Measurements from ENCODE around the gene HTR3A.
A peak's percentile ranks its signal among the peaks of the same experiment; 100 is the strongest.

Gene HTR3A

DNA sequence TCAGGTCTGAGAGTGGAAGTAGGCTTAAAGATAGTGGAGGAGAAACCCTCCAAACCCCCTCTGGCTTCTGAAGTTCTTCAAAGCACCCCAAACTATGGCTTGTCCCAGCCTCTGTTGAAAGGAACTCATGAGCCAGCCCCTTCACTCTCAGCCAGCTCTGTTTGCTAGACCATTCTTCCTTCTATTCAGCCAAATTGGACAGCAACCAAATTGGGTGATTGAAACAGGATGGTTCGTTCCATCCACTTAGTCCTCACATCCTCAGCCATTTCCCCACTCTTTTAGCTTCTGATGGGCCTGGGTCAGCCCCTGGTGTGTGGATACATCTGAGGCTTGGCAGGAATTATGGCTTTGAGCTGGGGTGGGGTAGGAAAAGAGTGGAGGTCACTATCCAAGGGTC is 4.5 kb downstream of the HTR3A start:
- no peak for DNase-seq (ENCODE audit: low read depth in 3 of 3)

- DNase-seq (ENCODE audit: low read depth in 3 of 3), result no peak
Observed at GRCh38 chr11:113980785-113981184, 5.9 kb downstream of the HTR3A start.

DNA sequence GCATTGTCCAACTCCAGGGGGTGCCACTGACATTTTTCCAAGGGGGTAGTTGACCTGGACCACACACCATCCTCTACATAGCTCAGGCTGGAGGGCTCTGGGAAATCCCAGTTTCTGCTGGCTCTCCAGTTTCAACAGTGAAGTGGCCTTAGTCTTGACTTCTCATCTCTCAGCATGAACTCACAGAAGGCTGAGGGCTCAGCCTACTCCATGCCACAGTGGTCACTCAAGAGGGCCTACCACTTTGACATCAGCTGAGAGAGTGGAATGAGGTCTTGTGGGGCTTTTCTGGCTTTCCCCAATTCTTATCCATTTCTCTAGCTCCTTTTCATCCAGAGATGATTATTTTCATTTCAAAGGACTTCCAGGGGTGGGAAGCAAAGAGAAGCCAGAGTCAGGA is 7.4 kb downstream of the HTR3A start:
- DNase-seq (ENCODE audit: low read depth in 3 of 3), result no peak

DNA sequence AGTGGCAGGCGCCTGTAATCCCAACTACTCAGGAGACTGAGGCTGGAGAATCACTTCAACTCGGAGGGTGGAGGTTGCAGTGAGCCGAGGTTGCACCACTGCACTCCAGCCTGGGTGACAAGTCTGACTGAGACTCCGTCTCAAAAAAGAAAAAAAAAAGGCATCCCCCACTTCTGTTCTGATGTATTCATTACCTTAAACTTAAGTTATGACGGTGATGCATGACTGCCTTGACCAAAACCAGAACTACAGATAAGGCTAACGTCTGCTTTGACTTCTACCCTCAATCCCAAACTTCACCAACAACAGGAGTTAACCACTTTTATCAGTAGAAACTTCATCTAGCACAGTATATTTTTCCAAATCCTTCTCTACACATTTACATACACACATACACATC is 9.9 kb downstream of the HTR3A start:
- DNase-seq (ENCODE audit: low read depth in 3 of 3), result no peak

GRCh38 chr11:113985906-113986305 is 11.0 kb downstream of the HTR3A start:
- DNase-seq (ENCODE audit: low read depth in 3 of 3), result no peak

DNA sequence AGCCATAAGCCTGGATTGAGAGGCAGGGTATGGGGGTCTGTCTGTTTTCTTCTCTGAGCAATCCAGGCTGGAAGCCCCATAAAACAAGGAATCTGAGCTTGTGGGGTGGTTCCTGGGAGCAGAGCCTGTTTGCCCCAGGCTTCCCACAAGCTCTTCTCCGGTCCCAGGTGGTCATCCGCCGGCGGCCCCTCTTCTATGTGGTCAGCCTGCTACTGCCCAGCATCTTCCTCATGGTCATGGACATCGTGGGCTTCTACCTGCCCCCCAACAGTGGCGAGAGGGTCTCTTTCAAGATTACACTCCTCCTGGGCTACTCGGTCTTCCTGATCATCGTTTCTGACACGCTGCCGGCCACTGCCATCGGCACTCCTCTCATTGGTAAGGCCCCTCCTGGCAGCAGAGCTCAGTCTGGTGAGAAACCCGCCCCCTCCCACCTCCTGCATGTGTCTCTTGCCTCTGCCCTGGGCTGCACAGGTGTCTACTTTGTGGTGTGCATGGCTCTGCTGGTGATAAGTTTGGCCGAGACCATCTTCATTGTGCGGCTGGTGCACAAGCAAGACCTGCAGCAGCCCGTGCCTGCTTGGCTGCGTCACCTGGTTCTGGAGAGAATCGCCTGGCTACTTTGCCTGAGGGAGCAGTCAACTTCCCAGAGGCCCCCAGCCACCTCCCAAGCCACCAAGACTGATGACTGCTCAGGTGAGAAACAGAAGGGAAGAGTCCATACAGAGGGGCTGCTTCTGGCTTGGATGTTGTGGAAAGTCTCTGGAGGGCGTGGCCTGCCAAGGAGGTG is 11.6 kb downstream of the HTR3A start:
- DNase-seq (ENCODE audit: low read depth in 3 of 3), result no peak

GRCh38 chr11:113989381-113989780 is 14.5 kb downstream of the HTR3A start:
- no peak for DNase-seq (ENCODE audit: low read depth in 3 of 3)

DNA sequence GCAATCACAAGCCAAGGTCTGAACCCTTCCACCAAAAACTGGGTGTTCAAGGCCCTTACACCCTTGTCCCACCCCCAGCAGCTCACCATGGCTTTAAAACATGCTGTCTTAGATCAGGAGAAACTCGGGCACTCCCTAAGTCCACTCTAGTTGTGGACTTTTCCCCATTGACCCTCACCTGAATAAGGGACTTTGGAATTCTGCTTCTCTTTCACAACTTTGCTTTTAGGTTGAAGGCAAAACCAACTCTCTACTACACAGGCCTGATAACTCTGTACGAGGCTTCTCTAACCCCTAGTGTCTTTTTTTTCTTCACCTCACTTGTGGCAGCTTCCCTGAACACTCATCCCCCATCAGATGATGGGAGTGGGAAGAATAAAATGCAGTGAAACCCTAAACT is 15.0 kb downstream of the HTR3A start:
- DNase-seq (ENCODE audit: low read depth in 3 of 3), result no peak

GRCh38 chr11:113991170-113991569 is 16.3 kb downstream of the HTR3A start:
- no peak for DNase-seq (ENCODE audit: low read depth in 3 of 3)

GRCh38 chr11:113991718-113992458 is 17.0 kb downstream of the HTR3A start:
- DNase-seq (ENCODE audit: low read depth in 3 of 3), result no peak

DNA sequence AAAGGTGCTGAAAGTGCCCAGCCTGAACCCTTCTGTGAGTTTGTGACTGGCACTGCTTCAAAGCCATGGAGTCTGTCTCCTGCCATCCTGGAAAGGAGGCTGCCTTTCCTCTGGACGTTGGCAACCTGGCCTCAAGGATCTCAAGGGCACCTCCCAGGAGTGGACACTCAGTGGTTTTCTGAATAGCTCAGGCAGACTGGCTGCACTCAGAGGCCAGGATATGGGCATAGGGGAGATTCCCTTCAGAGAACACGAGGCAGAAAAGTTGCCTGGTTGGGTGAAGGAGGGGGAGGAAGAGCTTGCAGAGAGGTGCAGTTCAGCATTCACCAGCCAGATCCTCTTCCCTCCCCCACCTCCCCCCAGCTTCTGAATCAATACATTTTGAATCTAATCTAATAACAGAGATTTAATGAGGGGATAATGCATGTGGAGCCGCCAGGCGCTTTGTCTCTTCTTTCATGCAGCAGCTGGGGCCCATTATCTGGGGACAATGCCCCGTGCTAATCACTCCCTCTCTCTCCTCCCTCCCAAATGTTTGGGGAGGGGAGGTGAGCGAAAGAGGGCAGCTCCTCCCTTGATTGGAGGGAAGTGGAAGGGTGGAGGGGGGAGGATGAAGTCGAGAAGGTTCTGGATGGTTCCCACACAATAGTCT is 17.7 kb downstream of the HTR3A start:
- no peak for DNase-seq (ENCODE audit: low read depth in 3 of 3)

- DNase-seq (ENCODE audit: low read depth in 3 of 3), result peak in 1 of 3 experiments; percentile 8
Observed at GRCh38 chr11:113994077-113994954, 19.4 kb downstream of the HTR3A start.

GRCh38 chr11:113997473-113997872 is 22.6 kb downstream of the HTR3A start:
- no peak for DNase-seq (ENCODE audit: low read depth in 3 of 3)

GRCh38 chr11:113998574-113998973 is 23.7 kb downstream of the HTR3A start:
- DNase-seq (ENCODE audit: low read depth in 3 of 3), result no peak

DNA sequence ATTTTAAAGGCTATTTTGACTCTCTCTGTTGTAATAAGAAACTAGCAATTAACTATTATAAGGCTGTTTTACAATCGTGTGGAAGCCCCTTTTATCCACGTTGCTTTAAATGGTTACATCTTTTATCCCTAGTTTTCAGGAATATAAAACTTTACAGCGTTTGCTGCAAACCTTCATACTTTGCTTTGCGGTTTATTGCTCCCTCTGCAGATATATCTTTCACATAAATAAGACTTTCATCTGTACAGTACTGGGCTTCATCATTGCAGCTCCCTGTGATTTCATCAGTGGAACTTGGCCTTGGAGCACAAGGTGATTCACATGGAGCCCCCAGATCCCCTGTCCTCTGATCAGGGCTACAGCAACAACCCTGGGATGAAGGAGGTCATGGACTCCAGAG is 25.6 kb downstream of the HTR3A start:
- DNase-seq (ENCODE audit: low read depth in 3 of 3), result no peak

GRCh38 chr11:114001416-114001815 is 26.5 kb downstream of the HTR3A start:
- DNase-seq (ENCODE audit: low read depth in 3 of 3), result no peak

GRCh38 chr11:114008331-114008730 is 33.4 kb downstream of the HTR3A start:
- no peak for DNase-seq (ENCODE audit: low read depth in 3 of 3)

DNA sequence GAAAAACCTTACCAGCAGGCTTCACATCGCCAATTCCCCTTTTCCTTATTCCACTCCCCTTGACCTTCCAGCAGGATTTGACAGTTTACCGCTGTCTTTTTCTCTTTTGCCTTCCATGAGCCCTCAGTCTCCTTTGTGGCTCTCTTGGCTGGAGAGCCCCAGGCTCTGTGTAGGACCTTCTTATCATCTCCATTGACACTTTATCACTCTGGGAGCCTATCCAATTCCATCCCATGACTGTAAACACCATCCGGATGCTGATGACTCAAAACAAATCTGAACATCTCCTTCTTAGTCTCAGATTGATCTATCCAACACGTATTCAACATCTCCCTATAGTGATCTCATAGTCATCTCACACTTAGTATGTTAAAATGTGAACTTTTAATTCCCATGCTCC is 36.0 kb downstream of the HTR3A start:
- DNase-seq (ENCODE audit: low read depth in 3 of 3), result no peak

- DNase-seq (ENCODE audit: low read depth in 3 of 3), result no peak
Observed at GRCh38 chr11:114011443-114011842, 36.5 kb downstream of the HTR3A start.

GRCh38 chr11:114015117-114015516 is 40.2 kb downstream of the HTR3A start:
- DNase-seq (ENCODE audit: low read depth in 3 of 3), result no peak

DNA sequence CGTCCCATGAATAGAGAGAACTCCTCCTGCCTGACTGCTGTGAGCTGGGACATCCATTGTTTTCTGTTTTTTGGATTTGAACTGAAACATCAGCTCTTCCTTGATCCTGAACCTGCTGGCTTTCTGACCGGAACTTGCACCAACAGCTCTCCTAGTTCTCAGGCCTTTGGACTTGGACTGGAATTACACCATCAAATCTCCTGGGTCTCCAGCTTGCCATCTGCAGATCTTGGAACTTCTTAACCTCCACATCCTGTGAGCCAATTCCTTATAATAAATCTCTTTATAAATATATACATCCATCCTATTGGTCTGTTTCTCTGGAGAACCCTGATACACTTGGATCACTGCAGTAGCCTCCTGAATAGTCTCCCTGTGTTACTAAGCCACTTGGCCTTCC is 42.1 kb downstream of the HTR3A start:
- no peak for DNase-seq (ENCODE audit: low read depth in 3 of 3)

- DNase-seq (ENCODE audit: low read depth in 3 of 3), result no peak
Observed at GRCh38 chr11:114017723-114018122, 42.8 kb downstream of the HTR3A start.

Data from stimulated activated CD4-positive, alpha-beta T cell treated with anti-CD3 and anti-CD28 coated beads, TNF-alpha, amount 100 ng/mL, for 4 hours (primary cell).